HepG2 (cell line): Measurements from ENCODE around the gene CERS5. TPM values are rescaled to one million over a fixed set of nuclear protein-coding genes. Genes with fewer than 3 reads are reported as not detected.

Experiments
- AGO1 ChIP-seq: fragments of 200-400 bp; formaldehyde crosslinking; IDR thresholded peaks from 2 replicates; pipeline ENCODE4 v1.6.1; 2017; ENCODE audit warnings: mild to moderate bottlenecking, low read depth, low read length, moderate library complexity; ENCODE audit not compliant: poor library complexity, severe bottlenecking
- DNMT3B ChIP-seq: conservative IDR thresholded peaks from 2 replicates; pipeline ENCODE4 v1.6.1; 2016; ENCODE audit warnings: missing biosample characterization, control low read depth
- EHMT2 ChIP-seq: fragments of 200-600 bp; sonication (generic); IDR thresholded peaks from 2 replicates; pipeline ENCODE4 v1.7.0; 2017; ENCODE audit warnings: antibody characterized with exemption, low read depth, low read length, borderline replicate concordance
- HNRNPL ChIP-seq: fragments of 200-400 bp; formaldehyde crosslinking; IDR thresholded peaks from 2 replicates; pipeline ENCODE4 v1.6.1; 2017; ENCODE audit warnings: mild to moderate bottlenecking, low read depth, low read length
- HOXA3 ChIP-seq: sonication (generic); formaldehyde crosslinking; IDR thresholded peaks from 2 replicates; pipeline ENCODE4 v1.5.0; 2020; ENCODE audit warnings: missing genetic modification reagents
- IRF2 ChIP-seq: IDR thresholded peaks from 2 replicates; pipeline ENCODE4 v1.6.1; 2018; ENCODE audit warnings: missing genetic modification reagents, missing compliant biosample characterization
- NAIF1 ChIP-seq: sonication (generic); formaldehyde crosslinking; IDR thresholded peaks from 2 replicates; pipeline ENCODE4 v1.5.0; 2020; ENCODE audit warnings: mild to moderate bottlenecking, missing genetic modification reagents, borderline replicate concordance
- NFYC ChIP-seq: IDR thresholded peaks from 2 replicates; pipeline ENCODE4 v1.6.1; 2016; ENCODE audit warnings: missing genetic modification reagents, missing compliant biosample characterization
- STAT5B ChIP-seq: sonication (generic); formaldehyde crosslinking; IDR thresholded peaks from 2 replicates; pipeline ENCODE4 v1.4.0; 2020; ENCODE audit warnings: missing genetic modification reagents
- TERF1 ChIP-seq: sonication (generic); formaldehyde crosslinking; IDR thresholded peaks from 2 replicates; pipeline ENCODE4 v1.8.0; 2022; ENCODE audit warnings: mild to moderate bottlenecking, missing genetic modification reagents, moderate library complexity
- TOE1 ChIP-seq: sonication (generic); formaldehyde crosslinking; IDR thresholded peaks from 2 replicates; pipeline ENCODE4 v1.4.0; 2020; ENCODE audit warnings: mild to moderate bottlenecking, missing genetic modification reagents
- ZMAT3 ChIP-seq: sonication (generic); formaldehyde crosslinking; conservative IDR thresholded peaks from 2 replicates; pipeline ENCODE4 v1.7.0; 2021; ENCODE audit warnings: missing genetic modification reagents
- ZNF280B ChIP-seq: sonication (generic); formaldehyde crosslinking; IDR thresholded peaks from 2 replicates; pipeline ENCODE4 v1.5.0; 2020; ENCODE audit warnings: missing genetic modification reagents, mild to moderate bottlenecking, borderline replicate concordance
- ZNF282 ChIP-seq: fragments of 450-650 bp; IDR thresholded peaks from 2 replicates; pipeline ENCODE4 v1.6.1; 2018; ENCODE audit not compliant: partially characterized antibody
- ZNF296 ChIP-seq: sonication (generic); formaldehyde crosslinking; conservative IDR thresholded peaks from 2 replicates; pipeline ENCODE4 v1.5.0; 2020; ENCODE audit warnings: mild to moderate bottlenecking, missing genetic modification reagents
- ZNF326 ChIP-seq: sonication (generic); formaldehyde crosslinking; IDR thresholded peaks from 2 replicates; pipeline ENCODE4 v1.4.0; 2020; ENCODE audit warnings: missing genetic modification reagents, borderline replicate concordance
- ZNF484 ChIP-seq: sonication (generic); formaldehyde crosslinking; IDR thresholded peaks from 2 replicates; pipeline ENCODE4 v1.5.1; 2020; ENCODE audit warnings: mild to moderate bottlenecking, low read depth, missing genetic modification reagents, borderline replicate concordance
- ZZZ3 ChIP-seq: sonication (generic); formaldehyde crosslinking; IDR thresholded peaks from 2 replicates; pipeline ENCODE4 v1.4.0; 2020; ENCODE audit warnings: missing genetic modification reagents, mild to moderate bottlenecking, borderline replicate concordance
- polyA plus RNA-seq, 8 experiments: library from polyadenylated mRNA; depleted of rRNA in 3 of 8; stranded (reverse) in 7 of 8; unstranded in 1 of 8; fragments of >200 nt; fragmentation: Illumina TruSeq in 4 of 8; extraction: Trizol in 4 of 8; gene quantifications; 2 replicates each; pipeline versions ENCODE4 v1.2.1 to v1.2.3, GENCODE V29; 2011 to 2016; ENCODE audit warnings: low read depth in 4 of 8, missing spikeins in 1 of 8, mixed read lengths in 1 of 8; ENCODE audit not compliant: insufficient read depth in 1 of 8
- total RNA-seq, 5 experiments: library from RNA; depleted of rRNA; stranded (reverse); fragments of >200 nt; fragmentation: Illumina TruSeq; extraction: Trizol; gene quantifications; 2 replicates each; pipeline ENCODE4 v1.2.3, GENCODE V29; 2016; ENCODE audit warnings: low read depth in 1 of 5
- TF ChIP-seq, protein P1 (sequence below): IDR thresholded peaks from 2 replicates; pipeline ENCODE4 v1.6.1; 2016; ENCODE audit warnings: low read depth, borderline replicate concordance
- TF ChIP-seq, protein P2 (sequence below): sonication (generic); formaldehyde crosslinking; IDR thresholded peaks from 2 replicates; pipeline ENCODE4 v1.8.0; 2022; ENCODE audit warnings: mild to moderate bottlenecking, missing genetic modification reagents, borderline replicate concordance
- TF ChIP-seq, protein P3 (sequence below): sonication (generic); formaldehyde crosslinking; IDR thresholded peaks from 2 replicates; pipeline ENCODE4 v1.5.0; 2020; ENCODE audit warnings: missing genetic modification reagents
- TF ChIP-seq, protein P4 (sequence below): sonication (generic); formaldehyde crosslinking; IDR thresholded peaks from 2 replicates; pipeline ENCODE4 v1.4.0; 2020; ENCODE audit warnings: missing genetic modification reagents
- TF ChIP-seq, protein P5 (sequence below): IDR thresholded peaks from 2 replicates; pipeline ENCODE4 v1.6.1; 2016; ENCODE audit warnings: missing compliant biosample characterization, missing genetic modification reagents, borderline replicate concordance

Gene CERS5
- total and polyA plus RNA-seq, 2 of the 13 experiments (the other 11 are each of a cell fraction or from before 2014, with no cell fraction given), result 22.3 to 48.8 TPM

DNA sequence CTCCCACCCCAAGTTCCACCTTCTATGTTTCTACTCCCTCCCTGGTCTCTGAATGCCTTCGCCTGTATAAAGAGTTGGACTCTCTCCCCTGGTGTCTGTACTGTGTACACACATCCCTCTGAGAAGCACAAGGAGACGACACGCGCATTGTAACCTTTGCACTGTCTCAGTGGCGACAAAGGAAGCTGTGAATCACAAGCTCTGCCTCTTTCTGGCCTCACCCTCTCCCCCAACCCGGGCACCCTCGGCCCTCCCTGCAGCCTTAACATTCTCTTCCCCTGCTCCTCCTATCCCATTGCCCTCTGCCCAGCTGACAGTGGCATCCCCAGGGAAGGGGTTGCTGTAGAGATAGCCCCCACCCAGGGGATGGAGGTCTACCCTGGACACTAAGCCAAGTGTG, 84.5 kb downstream of the CERS5 start (continued):
- no peak for TF ChIP-seq ZZZ3
- no peak for TF ChIP-seq ZNF280B (CRISPR knock-in tag)
- TF ChIP-seq NFYC (CRISPR knock-in tag), result no peak
- no peak for TF ChIP-seq ZNF282
- no peak for TF ChIP-seq TOE1 (CRISPR knock-in tag)
- no peak for TF ChIP-seq NAIF1 (CRISPR knock-in tag)
- TF ChIP-seq HNRNPL, result no peak
- TF ChIP-seq ZMAT3 (CRISPR knock-in tag), result no peak
- TF ChIP-seq, protein P1, sequence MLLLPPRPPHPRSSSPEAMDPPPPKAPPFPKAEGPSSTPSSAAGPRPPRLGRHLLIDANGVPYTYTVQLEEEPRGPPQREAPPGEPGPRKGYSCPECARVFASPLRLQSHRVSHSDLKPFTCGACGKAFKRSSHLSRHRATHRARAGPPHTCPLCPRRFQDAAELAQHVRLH (CRISPR knock-in tag), result 0 out of 2 replicates have a peak, but pooled peaks have one; percentile 37
- TF ChIP-seq HOXA3, result peak; percentile 53; the same call in 1 of the 2 replicates
- TF ChIP-seq, protein P2, sequence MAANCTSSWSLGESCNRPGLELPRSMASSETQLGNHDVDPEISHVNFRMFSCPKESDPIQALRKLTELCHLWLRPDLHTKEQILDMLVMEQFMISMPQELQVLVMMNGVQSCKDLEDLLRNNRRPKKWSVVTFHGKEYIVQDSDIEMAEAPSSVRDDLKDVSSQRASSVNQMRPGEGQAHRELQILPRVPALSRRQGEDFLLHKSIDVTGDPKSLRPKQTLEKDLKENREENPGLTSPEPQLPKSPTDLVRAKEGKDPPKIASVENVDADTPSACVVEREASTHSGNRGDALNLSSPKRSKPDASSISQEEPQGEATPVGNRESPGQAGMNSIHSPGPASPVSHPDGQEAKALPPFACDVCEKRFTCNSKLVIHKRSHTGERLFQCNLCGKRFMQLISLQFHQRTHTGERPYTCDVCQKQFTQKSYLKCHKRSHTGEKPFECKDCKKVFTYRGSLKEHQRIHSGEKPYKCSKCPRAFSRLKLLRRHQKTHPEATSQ (CRISPR knock-in tag), result no peak
- no peak for TF ChIP-seq ZNF326 (CRISPR knock-in tag)
- no peak for TF ChIP-seq ZNF296 (CRISPR knock-in tag)
- TF ChIP-seq, protein P3, sequence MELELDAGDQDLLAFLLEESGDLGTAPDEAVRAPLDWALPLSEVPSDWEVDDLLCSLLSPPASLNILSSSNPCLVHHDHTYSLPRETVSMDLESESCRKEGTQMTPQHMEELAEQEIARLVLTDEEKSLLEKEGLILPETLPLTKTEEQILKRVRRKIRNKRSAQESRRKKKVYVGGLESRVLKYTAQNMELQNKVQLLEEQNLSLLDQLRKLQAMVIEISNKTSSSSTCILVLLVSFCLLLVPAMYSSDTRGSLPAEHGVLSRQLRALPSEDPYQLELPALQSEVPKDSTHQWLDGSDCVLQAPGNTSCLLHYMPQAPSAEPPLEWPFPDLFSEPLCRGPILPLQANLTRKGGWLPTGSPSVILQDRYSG (CRISPR knock-in tag), result no peak
- TF ChIP-seq TERF1, result no peak
- TF ChIP-seq, protein P4, sequence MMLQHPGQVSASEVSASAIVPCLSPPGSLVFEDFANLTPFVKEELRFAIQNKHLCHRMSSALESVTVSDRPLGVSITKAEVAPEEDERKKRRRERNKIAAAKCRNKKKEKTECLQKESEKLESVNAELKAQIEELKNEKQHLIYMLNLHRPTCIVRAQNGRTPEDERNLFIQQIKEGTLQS, result no peak
- no peak for TF ChIP-seq AGO1
- TF ChIP-seq ZNF484 (CRISPR knock-in tag), result no peak
- peak; percentile 71; the same call in 1 of the 2 replicates for TF ChIP-seq DNMT3B
- peak; percentile 66; the same call in 1 of the 2 replicates for TF ChIP-seq IRF2 (CRISPR knock-in tag)
- TF ChIP-seq EHMT2, result no peak
- TF ChIP-seq, protein P5, sequence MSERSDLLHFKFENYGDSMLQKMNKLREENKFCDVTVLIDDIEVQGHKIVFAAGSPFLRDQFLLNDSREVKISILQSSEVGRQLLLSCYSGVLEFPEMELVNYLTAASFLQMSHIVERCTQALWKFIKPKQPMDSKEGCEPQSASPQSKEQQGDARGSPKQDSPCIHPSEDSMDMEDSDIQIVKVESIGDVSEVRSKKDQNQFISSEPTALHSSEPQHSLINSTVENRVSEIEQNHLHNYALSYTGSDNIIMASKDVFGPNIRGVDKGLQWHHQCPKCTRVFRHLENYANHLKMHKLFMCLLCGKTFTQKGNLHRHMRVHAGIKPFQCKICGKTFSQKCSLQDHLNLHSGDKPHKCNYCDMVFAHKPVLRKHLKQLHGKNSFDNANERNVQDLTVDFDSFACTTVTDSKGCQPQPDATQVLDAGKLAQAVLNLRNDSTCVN (CRISPR knock-in tag), result no peak
- TF ChIP-seq STAT5B (CRISPR knock-in tag), result no peak
